HepG2 (cell line): ENCODE measurements around the gene NIPAL3. TPM values are rescaled to one million over a fixed set of nuclear protein-coding genes. Genes with fewer than 3 reads are reported as not detected.

Source experiments
- HMGA1 ChIP-seq: sonication (generic); formaldehyde crosslinking; conservative IDR thresholded peaks from 2 replicates; pipeline ENCODE4 v1.4.0; 2020; ENCODE audit warnings: missing genetic modification reagents
- HNF4A ChIP-seq: sonication (generic); formaldehyde crosslinking; IDR thresholded peaks from 2 replicates; pipeline ENCODE4 v1.4.0; 2020; ENCODE audit warnings: missing genetic modification reagents
- NCOA2 ChIP-seq: sonication (generic); formaldehyde crosslinking; IDR thresholded peaks from 2 replicates; pipeline ENCODE4 v1.8.0; 2022; ENCODE audit warnings: inconsistent platforms
- RFXAP ChIP-seq: sonication (generic); formaldehyde crosslinking; IDR thresholded peaks from 2 replicates; pipeline ENCODE4 v1.4.0; 2020; ENCODE audit warnings: missing genetic modification reagents, borderline replicate concordance
- SALL2 ChIP-seq: sonication (generic); formaldehyde crosslinking; IDR thresholded peaks from 2 replicates; pipeline ENCODE4 v1.8.1; 2023; ENCODE audit warnings: mild to moderate bottlenecking, missing genetic modification reagents, inconsistent platforms
- TEAD3 ChIP-seq: optimal IDR thresholded peaks from 2 replicates; pipeline ENCODE3; 2016; ENCODE audit warnings: borderline replicate concordance
- ZMAT3 ChIP-seq: sonication (generic); formaldehyde crosslinking; conservative IDR thresholded peaks from 2 replicates; pipeline ENCODE4 v1.7.0; 2021; ENCODE audit warnings: missing genetic modification reagents
- ZNF253 ChIP-seq: sonication (generic); formaldehyde crosslinking; IDR thresholded peaks from 2 replicates; pipeline ENCODE4 v1.8.0; 2022; ENCODE audit warnings: mild to moderate bottlenecking, missing genetic modification reagents, borderline replicate concordance
- ZNF672 ChIP-seq: sonication (generic); formaldehyde crosslinking; IDR thresholded peaks from 2 replicates; pipeline ENCODE4 v1.8.1; 2022; ENCODE audit warnings: missing genetic modification reagents
- polyA plus RNA-seq, 8 experiments: library from polyadenylated mRNA; depleted of rRNA in 3 of 8; stranded (reverse) in 7 of 8; unstranded in 1 of 8; fragments of >200 nt; fragmentation: Illumina TruSeq in 4 of 8; extraction: Trizol in 4 of 8; gene quantifications; 2 replicates each; pipeline versions ENCODE4 v1.2.1 to v1.2.3, GENCODE V29; 2011 to 2016; ENCODE audit warnings: low read depth in 4 of 8, missing spikeins in 1 of 8, mixed read lengths in 1 of 8; ENCODE audit not compliant: insufficient read depth in 1 of 8
- total RNA-seq, 5 experiments: library from RNA; depleted of rRNA; stranded (reverse); fragments of >200 nt; fragmentation: Illumina TruSeq; extraction: Trizol; gene quantifications; 2 replicates each; pipeline ENCODE4 v1.2.3, GENCODE V29; 2016; ENCODE audit warnings: low read depth in 1 of 5
- TF ChIP-seq, protein P1 (sequence below): sonication (generic); formaldehyde crosslinking; IDR thresholded peaks from 2 replicates; pipeline ENCODE4 v1.4.0; 2020; ENCODE audit warnings: low read depth, mild to moderate bottlenecking, missing genetic modification reagents
- TF ChIP-seq, protein P2 (sequence below), 2 experiments: fragments of 450-650 bp in 1 of 2; sonication (generic) in 1 of 2; formaldehyde crosslinking in 1 of 2; IDR thresholded peaks; 2 replicates each; pipeline versions ENCODE4 v1.6.1 to v1.8.0; 2016 to 2022; ENCODE audit warnings: antibody characterized with exemption in 1 of 2, mild to moderate bottlenecking in 1 of 2, missing genetic modification reagents in 1 of 2

Gene NIPAL3
- total and polyA plus RNA-seq, 2 of the 13 experiments (the other 11 are each of a cell fraction or from before 2014, with no cell fraction given): 5.6 to 8.6 TPM

DNA sequence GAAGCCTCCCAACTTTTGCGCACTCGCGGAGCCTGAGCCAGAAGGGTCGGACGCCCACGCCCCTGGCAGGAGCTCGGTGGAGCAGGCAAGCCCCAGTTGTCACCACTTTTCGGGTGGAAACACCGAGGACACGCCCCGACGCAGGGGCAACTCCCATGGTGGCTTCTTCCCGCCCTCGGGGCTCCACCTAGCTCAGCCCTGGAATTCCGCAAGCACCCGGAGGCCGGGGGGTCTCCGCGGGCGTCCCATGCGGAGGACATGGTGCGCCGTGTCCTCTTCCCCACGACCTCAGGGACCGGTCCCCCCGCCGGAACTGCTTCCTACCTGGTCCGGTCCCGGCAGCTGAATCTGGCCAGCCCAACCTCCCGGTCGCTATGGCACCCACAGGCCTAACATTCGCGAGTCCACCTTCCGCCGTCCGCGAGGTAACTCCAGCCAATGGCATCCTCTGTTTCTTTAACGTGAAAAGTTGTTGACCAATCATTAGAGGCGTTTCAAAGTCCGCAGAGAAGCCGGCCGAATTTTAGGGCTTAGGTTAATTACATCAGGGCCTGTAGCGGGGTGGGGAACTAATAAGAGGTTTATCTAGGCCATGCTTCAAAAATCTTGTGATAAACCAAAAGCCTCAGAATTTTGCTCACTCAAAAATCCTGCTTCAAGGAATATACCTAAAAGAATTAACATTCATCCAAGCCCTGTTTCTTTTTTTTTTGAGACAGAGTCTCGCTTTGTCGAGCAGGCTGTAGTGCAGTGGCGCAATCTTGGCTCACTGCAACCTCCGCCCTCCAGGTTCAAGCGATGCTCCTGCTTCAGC lies 2.0 kb upstream of the NIPAL3 start, which contains the start of gene STPG1 (continued):
- TF ChIP-seq HNF4A (0 out of 2 replicates have a peak, but pooled peaks have one; percentile 15), NCOA2 (CRISPR knock-in tag) (0 out of 2 replicates have a peak, but pooled peaks have one; percentile 12), TEAD3 (peak; percentile 54), ZNF253 (CRISPR knock-in tag) (no peak), RFXAP (CRISPR knock-in tag) (peak; percentile 63; the same call in 1 of the 2 replicates), HMGA1 (no peak), ZMAT3 (CRISPR knock-in tag) (0 out of 2 replicates have a peak, but pooled peaks have one; percentile 58), SALL2 (CRISPR knock-in tag) (peak; percentile 68; the same call in 1 of the 2 replicates), ZNF672 (no peak)
- TF ChIP-seq, protein P1, sequence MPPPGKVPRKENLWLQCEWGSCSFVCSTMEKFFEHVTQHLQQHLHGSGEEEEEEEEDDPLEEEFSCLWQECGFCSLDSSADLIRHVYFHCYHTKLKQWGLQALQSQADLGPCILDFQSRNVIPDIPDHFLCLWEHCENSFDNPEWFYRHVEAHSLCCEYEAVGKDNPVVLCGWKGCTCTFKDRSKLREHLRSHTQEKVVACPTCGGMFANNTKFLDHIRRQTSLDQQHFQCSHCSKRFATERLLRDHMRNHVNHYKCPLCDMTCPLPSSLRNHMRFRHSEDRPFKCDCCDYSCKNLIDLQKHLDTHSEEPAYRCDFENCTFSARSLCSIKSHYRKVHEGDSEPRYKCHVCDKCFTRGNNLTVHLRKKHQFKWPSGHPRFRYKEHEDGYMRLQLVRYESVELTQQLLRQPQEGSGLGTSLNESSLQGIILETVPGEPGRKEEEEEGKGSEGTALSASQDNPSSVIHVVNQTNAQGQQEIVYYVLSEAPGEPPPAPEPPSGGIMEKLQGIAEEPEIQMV: peak; percentile 100
- TF ChIP-seq, protein P2, sequence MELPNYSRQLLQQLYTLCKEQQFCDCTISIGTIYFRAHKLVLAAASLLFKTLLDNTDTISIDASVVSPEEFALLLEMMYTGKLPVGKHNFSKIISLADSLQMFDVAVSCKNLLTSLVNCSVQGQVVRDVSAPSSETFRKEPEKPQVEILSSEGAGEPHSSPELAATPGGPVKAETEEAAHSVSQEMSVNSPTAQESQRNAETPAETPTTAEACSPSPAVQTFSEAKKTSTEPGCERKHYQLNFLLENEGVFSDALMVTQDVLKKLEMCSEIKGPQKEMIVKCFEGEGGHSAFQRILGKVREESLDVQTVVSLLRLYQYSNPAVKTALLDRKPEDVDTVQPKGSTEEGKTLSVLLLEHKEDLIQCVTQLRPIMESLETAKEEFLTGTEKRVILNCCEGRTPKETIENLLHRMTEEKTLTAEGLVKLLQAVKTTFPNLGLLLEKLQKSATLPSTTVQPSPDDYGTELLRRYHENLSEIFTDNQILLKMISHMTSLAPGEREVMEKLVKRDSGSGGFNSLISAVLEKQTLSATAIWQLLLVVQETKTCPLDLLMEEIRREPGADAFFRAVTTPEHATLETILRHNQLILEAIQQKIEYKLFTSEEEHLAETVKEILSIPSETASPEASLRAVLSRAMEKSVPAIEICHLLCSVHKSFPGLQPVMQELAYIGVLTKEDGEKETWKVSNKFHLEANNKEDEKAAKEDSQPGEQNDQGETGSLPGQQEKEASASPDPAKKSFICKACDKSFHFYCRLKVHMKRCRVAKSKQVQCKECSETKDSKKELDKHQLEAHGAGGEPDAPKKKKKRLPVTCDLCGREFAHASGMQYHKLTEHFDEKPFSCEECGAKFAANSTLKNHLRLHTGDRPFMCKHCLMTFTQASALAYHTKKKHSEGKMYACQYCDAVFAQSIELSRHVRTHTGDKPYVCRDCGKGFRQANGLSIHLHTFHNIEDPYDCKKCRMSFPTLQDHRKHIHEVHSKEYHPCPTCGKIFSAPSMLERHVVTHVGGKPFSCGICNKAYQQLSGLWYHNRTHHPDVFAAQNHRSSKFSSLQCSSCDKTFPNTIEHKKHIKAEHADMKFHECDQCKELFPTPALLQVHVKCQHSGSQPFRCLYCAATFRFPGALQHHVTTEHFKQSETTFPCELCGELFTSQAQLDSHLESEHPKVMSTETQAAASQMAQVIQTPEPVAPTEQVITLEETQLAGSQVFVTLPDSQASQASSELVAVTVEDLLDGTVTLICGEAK (IDR thresholded peaks at IDR 0.05): no peak
- TF ChIP-seq, protein P2 (CRISPR knock-in tag; IDR thresholded peaks at IDR 0.05): no peak
